ENCODE results near the gene COL19A1.
"Not testable (repeated sequence)": the region's sequence is repeated elsewhere in the genome, so short reads cannot be mapped to it uniquely, and the experiment has no call there.

The COL19A1 gene

GRCh38 chr6:69900869-69901268 lies 34.5 kb downstream of the COL19A1 start:
- DNase-seq (ENCODE audit: low read depth), result no peak

GRCh38 chr6:69901361-69901760 lies 35.0 kb downstream of the COL19A1 start:
- no peak for DNase-seq (ENCODE audit: low read depth)

- DNase-seq (ENCODE audit: low read depth), result no peak
These were observed 41.7 kb downstream of the COL19A1 start for GRCh38 chr6:69907981-69908498.

GRCh38 chr6:69913361-69913760 lies 47.0 kb downstream of the COL19A1 start:
- no peak for DNase-seq (ENCODE audit: low read depth)

- no peak for DNase-seq (ENCODE audit: low read depth)
These were observed 47.7 kb downstream of the COL19A1 start for GRCh38 chr6:69914015-69914485.

- no peak for DNase-seq (ENCODE audit: low read depth)
These were observed 49.0 kb downstream of the COL19A1 start for GRCh38 chr6:69915346-69915745.

GRCh38 chr6:69917834-69918233 lies 51.5 kb downstream of the COL19A1 start:
- DNase-seq (ENCODE audit: low read depth), result no peak

- no peak for DNase-seq (ENCODE audit: low read depth)
These were observed 52.6 kb downstream of the COL19A1 start for GRCh38 chr6:69918813-69919475.

GRCh38 chr6:69921066-69921465 lies 54.7 kb downstream of the COL19A1 start:
- DNase-seq (ENCODE audit: low read depth), result not testable (repeated sequence)

- not testable (repeated sequence) for DNase-seq (ENCODE audit: low read depth)
These were observed 55.3 kb downstream of the COL19A1 start for GRCh38 chr6:69921611-69922010.

GRCh38 chr6:69926745-69927144 lies 60.4 kb downstream of the COL19A1 start:
- no peak for DNase-seq (ENCODE audit: low read depth)

GRCh38 chr6:69933239-69933638 lies 66.9 kb downstream of the COL19A1 start:
- no peak for DNase-seq (ENCODE audit: low read depth)

GRCh38 chr6:69935079-69935478 lies 68.7 kb downstream of the COL19A1 start:
- no peak for DNase-seq (ENCODE audit: low read depth)

- DNase-seq (ENCODE audit: low read depth), result no peak
These were observed 70.5 kb downstream of the COL19A1 start for GRCh38 chr6:69936674-69937363.

GRCh38 chr6:69937402-69938136 lies 71.2 kb downstream of the COL19A1 start:
- DNase-seq (ENCODE audit: low read depth), result no peak

- DNase-seq (ENCODE audit: low read depth), result no peak
These were observed 76.1 kb downstream of the COL19A1 start for GRCh38 chr6:69942485-69942884.

- no peak for DNase-seq (ENCODE audit: low read depth)
These were observed 78.8 kb downstream of the COL19A1 start for GRCh38 chr6:69945192-69945591.

GRCh38 chr6:69948479-69949114 lies 82.2 kb downstream of the COL19A1 start:
- no peak for DNase-seq (ENCODE audit: low read depth)

GRCh38 chr6:69953491-69953890 lies 87.1 kb downstream of the COL19A1 start:
- no peak for DNase-seq (ENCODE audit: low read depth)

- no peak for DNase-seq (ENCODE audit: low read depth)
These were observed 88.4 kb downstream of the COL19A1 start for GRCh38 chr6:69954733-69955132.

GRCh38 chr6:69957985-69958559 lies 91.7 kb downstream of the COL19A1 start:
- no peak for DNase-seq (ENCODE audit: low read depth)

GRCh38 chr6:69958978-69959377 lies 92.6 kb downstream of the COL19A1 start:
- DNase-seq (ENCODE audit: low read depth), result no peak
